Cardiac muscle cell (in vitro differentiated cells and primary cell): ENCODE results near the gene CSPG4. TPM values are rescaled to one million over a fixed set of nuclear protein-coding genes. Genes with fewer than 3 reads are reported as not detected.

ENCODE experiments used
- DNase-seq, 2 donors: peaks; one replicate each; pipeline versions ENCODE4 v3.0.0 to v3.0.0-alpha.2; 2010 to 2017; ENCODE audit warnings: low read depth in 1 of 2, low spot score in 1 of 2
- H3K27ac ChIP-seq: fragments of 200-600 bp; sonication (generic); 2 replicates; pipeline ENCODE4 v1.5.1; 2016
- H3K27me3 ChIP-seq: fragments of 200-600 bp; sonication (generic); 2 replicates; pipeline ENCODE4 v1.6.0; 2016; ENCODE audit warnings: control low read depth
- H3K36me3 ChIP-seq: fragments of 200-600 bp; sonication (generic); 2 replicates; pipeline ENCODE4 v1.5.1; 2016; ENCODE audit warnings: control low read depth
- H3K4me1 ChIP-seq: fragments of 200-600 bp; sonication (generic); 2 replicates; pipeline ENCODE4 v1.8.1; 2017; ENCODE audit warnings: low read depth, mild to moderate bottlenecking, mixed run types
- H3K4me3 ChIP-seq: fragments of 200-600 bp; sonication (generic); 2 replicates; pipeline ENCODE4 v1.5.1; 2016; ENCODE audit warnings: mild to moderate bottlenecking
- H3K9me3 ChIP-seq: fragments of 200-600 bp; sonication (generic); 2 replicates; pipeline ENCODE4 v1.5.1; 2017; ENCODE audit warnings: low read depth, mild to moderate bottlenecking, control low read depth
- CTCF ChIP-seq: IDR thresholded peaks from 2 replicates; pipeline ENCODE4 v1.5.1; 2012; ENCODE audit warnings: low read depth, mild to moderate bottlenecking, low read length
- polyA plus RNA-seq: library from polyadenylated mRNA; unstranded; fragments of >200 nt; fragmentation: Nextera tagmentation; extraction: Ambion mirVana; gene quantifications from 2 replicates; pipeline ENCODE4 v1.2.1, GENCODE V29; 2016
- total RNA-seq: library from RNA; depleted of rRNA; stranded (reverse); fragments of >200 nt; gene quantifications from 2 replicates; pipeline ENCODE4 v1.2.3, GENCODE V29; 2016

Gene CSPG4
- total and polyA plus RNA-seq, 2 experiments from 2014 or later: 7.1 to 30.6 TPM

- Histone ChIP-seq H3K4me3 (no peak overlapping the region), H3K27ac (no peak overlapping the region), H3K4me1 (peaks cover 4% of the 10 kb centered on the region), H3K9me3 (no peaks in the 10 kb centered on the region), H3K36me3 (no peaks in the 10 kb centered on the region), H3K27me3 (no peaks in the 10 kb centered on the region)
- TF ChIP-seq CTCF: no peak
- DNase-seq: no peak
These were observed 68.3 kb downstream of the CSPG4 start for GRCh38 chr15:75644376-75644775.

GRCh38 chr15:75641603-75642002 is 71.0 kb downstream of the CSPG4 start:
- H3K4me1 ChIP-seq: no peaks in the 10 kb centered on the region
- no peak for TF ChIP-seq CTCF
- DNase-seq: no peak
- H3K4me3 ChIP-seq: no peak overlapping the region
- no peaks in the 10 kb centered on the region for H3K9me3 ChIP-seq
- no peaks in the 10 kb centered on the region for H3K27me3 ChIP-seq
- H3K27ac ChIP-seq: no peak overlapping the region
- H3K36me3 ChIP-seq: no peaks in the 10 kb centered on the region

- no peak for DNase-seq
- no peak for TF ChIP-seq CTCF
- no peak overlapping the region for H3K4me3 ChIP-seq
- H3K4me1 ChIP-seq: no peaks in the 10 kb centered on the region
- no peaks in the 10 kb centered on the region for H3K27me3 ChIP-seq
- H3K9me3 ChIP-seq: no peaks in the 10 kb centered on the region
- H3K27ac ChIP-seq: no peak overlapping the region
- H3K36me3 ChIP-seq: no peaks in the 10 kb centered on the region
These were observed 71.5 kb downstream of the CSPG4 start for GRCh38 chr15:75641179-75641503.

GRCh38 chr15:75640483-75641178 is 72.0 kb downstream of the CSPG4 start:
- no peaks in the 10 kb centered on the region for H3K9me3 ChIP-seq
- no peaks in the 10 kb centered on the region for H3K36me3 ChIP-seq
- no peaks in the 10 kb centered on the region for H3K27me3 ChIP-seq
- peak overlapping the region; percentile 75 for H3K4me3 ChIP-seq
- TF ChIP-seq CTCF: peak; percentile 36
- H3K27ac ChIP-seq: peak overlapping the region; percentile 86
- peak; percentile 47 to 69 for DNase-seq
- H3K4me1 ChIP-seq: no peaks in the 10 kb centered on the region

GRCh38 chr15:75639709-75640482 is 72.8 kb downstream of the CSPG4 start, which contains the start of gene IMP3:
TSS of gene IMP3 (minus strand) at chr15:75640224. CDS start at chr15:75640168, 56 bp downstream.
- H3K9me3 ChIP-seq: no peaks in the 10 kb centered on the region
- peak within 1 kb of the TSS; percentile 86 for H3K27ac ChIP-seq
- H3K27me3 ChIP-seq: no peaks in the 10 kb centered on the region
- H3K36me3 ChIP-seq: no peaks in the 10 kb centered on the region
- TF ChIP-seq CTCF: no peak
- peak; percentile 98 for DNase-seq
- peak within 1 kb of the TSS; percentile 75 for H3K4me3 ChIP-seq
- no peaks in the 10 kb centered on the region for H3K4me1 ChIP-seq
